Measurements from ENCODE around the gene COX10. TPM values are rescaled to one million over a fixed set of nuclear protein-coding genes. Genes with fewer than 3 reads are reported as not detected.

COX10 gene
- total RNA-seq, 4 donors from 2014 or later, result 20.3 to 27.2 (median 22.0) TPM

- H3K9me3 ChIP-seq, result no peaks in the 10 kb centered on the region
- intact Hi-C loops (cut with DNase I), result no loop called here
- no peak overlapping the region for H3K4me3 ChIP-seq
- no peak overlapping the region for H3K27ac ChIP-seq (replicated peaks in 1 of 4)
- DNase-seq (ENCODE audit: extremely low spot score), result no peak
- H3K36me3 ChIP-seq, result peaks cover 7 to 41% (median 23%) of the 10 kb centered on the region in 4 donors
- TF ChIP-seq EP300 (IDR thresholded peaks at IDR 0.05), result no peak
- no peak for TF ChIP-seq POLR2AphosphoS5 (IDR thresholded peaks at IDR 0.05)
- no peak for TF ChIP-seq POLR2A (IDR thresholded peaks at IDR 0.05; ENCODE audit: low read depth)
- no peak for TF ChIP-seq CTCF (IDR thresholded peaks at IDR 0.05)
- no peaks in the 10 kb centered on the region for H3K27me3 ChIP-seq
- WGBS, result 90% methylated on average over 5 of the region's 5 CpGs
- H3K4me1 ChIP-seq, result peaks cover 0 to 14% (median 4%) of the 10 kb centered on the region in 4 donors
Measured at GRCh38 chr17:14204084-14204483, 134.8 kb downstream of the COX10 start.

- H3K4me1 ChIP-seq, result peaks cover 0 to 14% (median 4%) of the 10 kb centered on the region in 4 donors
- DNase-seq (ENCODE audit: extremely low spot score), result no peak
- H3K27me3 ChIP-seq, result no peaks in the 10 kb centered on the region
- no peaks in the 10 kb centered on the region for H3K9me3 ChIP-seq
- 97% methylated on average over 2 of the region's 2 CpGs for WGBS
- peaks cover 7 to 45% (median 24%) of the 10 kb centered on the region in 4 donors for H3K36me3 ChIP-seq
- H3K4me3 ChIP-seq, result no peak overlapping the region
- intact Hi-C loops (cut with DNase I), result no loop called here
- no peak for TF ChIP-seq POLR2AphosphoS5 (IDR thresholded peaks at IDR 0.05)
- no peak for TF ChIP-seq EP300 (IDR thresholded peaks at IDR 0.05)
- no peak for TF ChIP-seq POLR2A (IDR thresholded peaks at IDR 0.05; ENCODE audit: low read depth)
- no peak for TF ChIP-seq CTCF (IDR thresholded peaks at IDR 0.05)
- H3K27ac ChIP-seq (replicated peaks in 1 of 4), result no peak overlapping the region
Measured at GRCh38 chr17:14204546-14204945, 135.2 kb downstream of the COX10 start.

GRCh38 chr17:14205380-14205779 is 136.1 kb downstream of the COX10 start:
- Histone ChIP-seq H3K4me1 (peaks cover 0 to 14% (median 4%) of the 10 kb centered on the region in 4 donors), H3K4me3 (no peak overlapping the region), H3K9me3 (no peaks in the 10 kb centered on the region), H3K36me3 (peaks cover 7 to 52% (median 30%) of the 10 kb centered on the region in 4 donors), H3K27ac (replicated peaks in 1 of 4) (no peak overlapping the region), H3K27me3 (no peaks in the 10 kb centered on the region)
- peak; percentile 47 for DNase-seq (ENCODE audit: extremely low spot score)
- intact Hi-C loops (cut with DNase I), result no loop called here
- TF ChIP-seq CTCF (IDR thresholded peaks at IDR 0.05), result no peak
- TF ChIP-seq EP300 (IDR thresholded peaks at IDR 0.05), result no peak
- TF ChIP-seq POLR2AphosphoS5 (IDR thresholded peaks at IDR 0.05), result no peak
- TF ChIP-seq POLR2A (IDR thresholded peaks at IDR 0.05; ENCODE audit: low read depth), result no peak
- 96% methylated on average over 10 of the region's 10 CpGs for WGBS

- no peak for DNase-seq (ENCODE audit: extremely low spot score)
- no peak for TF ChIP-seq EP300 (IDR thresholded peaks at IDR 0.05)
- no peak for TF ChIP-seq POLR2A (IDR thresholded peaks at IDR 0.05; ENCODE audit: low read depth)
- no peak for TF ChIP-seq CTCF (IDR thresholded peaks at IDR 0.05)
- TF ChIP-seq POLR2AphosphoS5 (IDR thresholded peaks at IDR 0.05), result no peak
- peaks cover 0 to 10% (median 3%) of the 10 kb centered on the region in 4 donors for H3K4me1 ChIP-seq
- peaks cover 7 to 57% (median 30%) of the 10 kb centered on the region in 4 donors for H3K36me3 ChIP-seq
- no peak overlapping the region for H3K27ac ChIP-seq (replicated peaks in 1 of 4)
- no peaks in the 10 kb centered on the region for H3K9me3 ChIP-seq
- H3K4me3 ChIP-seq, result no peak overlapping the region
- intact Hi-C loops (cut with DNase I), result no loop called here
- WGBS, result 80% methylated on average over 13 of the region's 13 CpGs
- H3K27me3 ChIP-seq, result no peaks in the 10 kb centered on the region
Measured at GRCh38 chr17:14205992-14206461, 136.7 kb downstream of the COX10 start.

- H3K9me3 ChIP-seq, result no peaks in the 10 kb centered on the region
- intact Hi-C loops (cut with DNase I), result no loop called here
- no peak overlapping the region for H3K27ac ChIP-seq (replicated peaks in 1 of 4)
- 96% methylated on average over 29 of the region's 29 CpGs for WGBS
- peaks cover 0 to 8% (median 0%) of the 10 kb centered on the region in 4 donors for H3K4me1 ChIP-seq
- peaks cover 7 to 57% (median 30%) of the 10 kb centered on the region in 4 donors for H3K36me3 ChIP-seq
- no peak overlapping the region for H3K4me3 ChIP-seq
- no peak for TF ChIP-seq POLR2A (IDR thresholded peaks at IDR 0.05; ENCODE audit: low read depth)
- no peak for TF ChIP-seq CTCF (IDR thresholded peaks at IDR 0.05)
- no peak for DNase-seq (ENCODE audit: extremely low spot score)
- H3K27me3 ChIP-seq, result no peaks in the 10 kb centered on the region
Measured at GRCh38 chr17:14206891-14207290, 137.6 kb downstream of the COX10 start.

Data from esophagus muscularis mucosa (tissue), 4 donors.